SK-N-SH (cell line): ENCODE data around the gene PDGFC. TPM values are rescaled to one million over a fixed set of nuclear protein-coding genes. Genes with fewer than 3 reads are reported as not detected.

ENCODE experiments used
- CTCF ChIA-PET: fragments of 300-600, 350-600 bp; formaldehyde crosslinking; extraction: SDS; loops from one replicate; lab custom pipeline; 2021; lab: Yijun Ruan, JAX
- POLR2A ChIA-PET: fragments of 350-600 bp; sonication (Branson Sonifier 250); formaldehyde crosslinking; extraction: SDS; loops from one replicate; lab custom pipeline; 2020; ENCODE audit warnings: antibody characterized with exemption, inconsistent platforms; lab: Yijun Ruan, JAX
- DNase-seq: peaks from one replicate; pipeline ENCODE4 v3.0.0; 2012
- H2AFZ ChIP-seq: fragments of 200-600 bp; sonication (generic); 2 replicates; pipeline ENCODE4 v1.8.1; 2016; ENCODE audit warnings: antibody characterized with exemption, mild to moderate bottlenecking, low read depth
- H3F3A ChIP-seq: fragments of 200-600 bp; sonication (generic); replicated peaks from 2 replicates; pipeline ENCODE3; 2016; ENCODE audit warnings: antibody characterized with exemption, mild to moderate bottlenecking; ENCODE audit not compliant: insufficient read depth
- H3K27ac ChIP-seq, 2 experiments: fragments of 200-500 bp in 1 of 2; fragments of 200-600 bp in 1 of 2; sonication (Bioruptor generic) in 1 of 2; sonication (generic), shearing (Covaris generic) in 1 of 2; 2 replicates each; pipeline versions ENCODE4 v1.5.1 to v1.6.1; 2014 to 2016; ENCODE audit warnings: low read depth in 2 of 2, inconsistent platforms in 1 of 2, low read length in 1 of 2, mild to moderate bottlenecking in 1 of 2, mixed read lengths in 1 of 2
- H3K27me3 ChIP-seq: fragments of 200-600 bp; sonication (generic), shearing (Covaris generic); 2 replicates; pipeline ENCODE4 v1.6.1; 2016; ENCODE audit warnings: mixed run types; ENCODE audit not compliant: insufficient read depth
- H3K36me3 ChIP-seq, 2 experiments: fragments of 200-500 bp in 1 of 2; fragments of 200-600 bp in 1 of 2; sonication (Bioruptor generic) in 1 of 2; sonication (generic) in 1 of 2; replicated peaks in 1 of 2; 2 replicates each; pipeline versions ENCODE3 to v1.5.1; 2014 to 2016; ENCODE audit warnings: low read length in 1 of 2, mild to moderate bottlenecking in 1 of 2; ENCODE audit not compliant: insufficient read depth in 2 of 2, control insufficient read depth in 1 of 2
- H3K4me1 ChIP-seq, 2 experiments: fragments of 200-500 bp in 1 of 2; fragments of 200-600 bp in 1 of 2; sonication (Bioruptor generic) in 1 of 2; sonication (generic), shearing (Covaris generic) in 1 of 2; 2 replicates each; pipeline versions ENCODE4 v1.5.1 to v1.6.1; 2014 to 2016; ENCODE audit warnings: low read depth in 1 of 2, low read length in 1 of 2, mixed run types in 1 of 2; ENCODE audit not compliant: insufficient read depth in 2 of 2, control insufficient read depth in 1 of 2
- H3K4me2 ChIP-seq: fragments of 200-600 bp; sonication (generic), shearing (Covaris generic); 2 replicates; pipeline ENCODE4 v1.6.1; 2017; ENCODE audit warnings: mixed run types
- H3K4me3 ChIP-seq, 2 experiments: fragments of 200-500 bp in 1 of 2; fragments of 200-600 bp in 1 of 2; sonication (Bioruptor generic) in 1 of 2; sonication (generic), shearing (Covaris generic) in 1 of 2; 2 replicates each; pipeline versions ENCODE4 v1.5.1 to v1.8.1; 2014 to 2016; ENCODE audit warnings: low read depth in 2 of 2, inconsistent platforms in 1 of 2, low read length in 1 of 2, mild to moderate bottlenecking in 1 of 2, mixed read lengths in 1 of 2, moderate library complexity in 1 of 2
- H3K79me2 ChIP-seq: fragments of 200-600 bp; sonication (generic); 2 replicates; pipeline ENCODE4 v1.8.1; 2017; ENCODE audit warnings: mild to moderate bottlenecking; ENCODE audit not compliant: insufficient read depth
- H3K9ac ChIP-seq: fragments of 200-600 bp; sonication (generic); 2 replicates; pipeline ENCODE4 v1.6.1; 2017; ENCODE audit warnings: mixed run types
- H3K9me2 ChIP-seq: fragments of 200-600 bp; sonication (generic); 2 replicates; pipeline ENCODE4 v1.6.1; 2017; ENCODE audit warnings: mixed run types
- H3K9me3 ChIP-seq: fragments of 200-600 bp; sonication (generic); 2 replicates; pipeline ENCODE4 v1.6.1; 2017; ENCODE audit warnings: mixed run types, mild to moderate bottlenecking, moderate library complexity
- H4K20me1 ChIP-seq: fragments of 200-600 bp; sonication (generic); 2 replicates; pipeline ENCODE4 v1.6.1; 2017; ENCODE audit warnings: mild to moderate bottlenecking, mixed run types; ENCODE audit not compliant: insufficient read depth
- CHD2 ChIP-seq: fragments of 150-350 bp; IDR thresholded peaks from 2 replicates; pipeline ENCODE4 v1.6.1; 2018; ENCODE audit warnings: low read length; ENCODE audit not compliant: partially characterized antibody
- ELF1 ChIP-seq: IDR thresholded peaks from 2 replicates; pipeline ENCODE4 v1.4.0; 2012
- FOXJ3 ChIP-seq: sonication (generic); formaldehyde crosslinking; IDR thresholded peaks from 2 replicates; pipeline ENCODE4 v1.5.1; 2020; ENCODE audit warnings: mild to moderate bottlenecking, missing genetic modification reagents
- FOXM1 ChIP-seq: IDR thresholded peaks from 2 replicates; pipeline ENCODE4 v1.4.0; 2012; ENCODE audit warnings: low read depth, mild to moderate bottlenecking
- GABPA ChIP-seq: IDR thresholded peaks from 2 replicates; pipeline ENCODE4 v1.4.0; 2012; ENCODE audit warnings: low read depth, mild to moderate bottlenecking
- GATA2 ChIP-seq: sonication (generic); formaldehyde crosslinking; IDR thresholded peaks from 2 replicates; pipeline ENCODE4 v1.5.0; 2020; ENCODE audit warnings: mild to moderate bottlenecking, missing genetic modification reagents
- POLR2AphosphoS5 ChIP-seq: IDR thresholded peaks from 2 replicates; pipeline ENCODE4 v1.6.1; 2012; ENCODE audit warnings: low read depth, low read length
- RCOR1 ChIP-seq: fragments of 150-350 bp; IDR thresholded peaks from 2 replicates; pipeline ENCODE4 v1.6.1; 2017; ENCODE audit warnings: antibody characterized with exemption, low read length
- RFX5 ChIP-seq: IDR thresholded peaks from 2 replicates; pipeline ENCODE4 v1.6.1; 2012; ENCODE audit warnings: mild to moderate bottlenecking, improper control_type of control experiment, low read length
- RXRA ChIP-seq: IDR thresholded peaks from 2 replicates; pipeline ENCODE4 v1.4.0; 2012; ENCODE audit warnings: low read depth, mild to moderate bottlenecking, borderline replicate concordance
- TAF1 ChIP-seq: IDR thresholded peaks from 2 replicates; pipeline ENCODE4 v1.6.1; 2012; ENCODE audit warnings: low read depth, mild to moderate bottlenecking, low read length, moderate library complexity, borderline replicate concordance
- WGBS: methylation state at CpG from one replicate; pipeline ENCODE4 v1.1.6; 2017; ENCODE audit warnings: low lambda C conversion rate; 5-methylcytosine and 5-hydroxymethylcytosine counted together
- polyA plus RNA-seq, 3 experiments: library from polyadenylated mRNA; depleted of rRNA; stranded (reverse); fragments of >200 nt; gene quantifications; 2 replicates each; pipeline ENCODE4 v1.2.3, GENCODE V29; 2012
- TF ChIP-seq, protein P1 (sequence below): IDR thresholded peaks from 2 replicates; pipeline ENCODE4 v1.4.0; 2012; ENCODE audit warnings: low read depth, borderline replicate concordance
- TF ChIP-seq, protein P2 (sequence below): IDR thresholded peaks from 2 replicates; pipeline ENCODE4 v1.6.1; 2012; ENCODE audit warnings: mild to moderate bottlenecking, low read depth, low read length, moderate library complexity
- TF ChIP-seq, protein P3 (sequence below): IDR thresholded peaks from 2 replicates; pipeline ENCODE4; 2012
- TF ChIP-seq, protein P4 (sequence below): IDR thresholded peaks from 2 replicates; pipeline ENCODE4 v1.4.0; 2012; ENCODE audit warnings: low read depth, borderline replicate concordance
- TF ChIP-seq, protein P5 (sequence below): fragments of 200-600 bp; sonication (generic); IDR thresholded peaks from 2 replicates; pipeline ENCODE4 v1.6.1; 2017; ENCODE audit warnings: antibody characterized with exemption, mild to moderate bottlenecking, moderate library complexity

Gene PDGFC
- polyA plus RNA-seq, 1 of the 3 experiments (the other 2 are of a cell fraction), result 29.8 TPM

DNA sequence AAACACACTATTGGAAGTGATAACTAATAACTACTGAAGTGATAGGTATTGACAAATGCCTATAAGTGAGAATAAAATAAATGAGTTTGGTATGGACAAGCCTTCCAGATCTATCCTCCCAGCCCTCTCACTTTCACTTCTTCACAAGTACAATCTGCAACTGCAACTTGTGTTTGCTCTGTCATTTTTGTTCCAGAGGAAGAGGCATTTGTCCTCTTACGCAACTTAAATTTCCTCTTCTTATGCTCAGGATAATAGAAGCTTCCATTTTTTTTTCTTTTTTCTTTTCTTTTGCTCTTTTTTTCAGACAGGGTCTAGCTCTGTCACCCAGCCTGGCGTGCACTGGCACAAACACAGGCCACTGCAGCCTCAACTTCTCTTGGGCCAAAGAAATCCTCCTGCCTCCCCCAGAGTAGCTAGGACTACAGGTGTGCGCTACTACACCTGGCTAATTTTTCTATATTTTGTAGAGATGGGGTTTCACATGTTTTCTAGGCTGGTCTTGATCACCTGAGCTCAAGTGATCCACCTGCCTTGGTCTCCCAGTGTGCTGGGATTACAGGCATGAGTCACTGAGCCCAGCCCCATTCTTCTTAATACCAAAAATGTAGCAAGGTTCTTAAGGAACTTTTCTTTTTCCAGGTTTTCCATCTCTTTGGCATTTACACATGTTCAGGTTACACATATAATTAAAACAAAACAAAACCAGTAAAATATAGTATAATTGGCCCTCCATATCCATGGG, 73.1 kb downstream of the PDGFC start:
- H3K79me2 ChIP-seq, result peaks cover 93% of the 10 kb centered on the region
- no peak overlapping the region for H3K4me2 ChIP-seq
- TF ChIP-seq TAF1 (no peak), ELF1 (no peak), FOXJ3 (no peak), RCOR1 (no peak), FOXM1 (no peak), POLR2AphosphoS5 (no peak), CHD2 (no peak)
- TF ChIP-seq, protein P1, sequence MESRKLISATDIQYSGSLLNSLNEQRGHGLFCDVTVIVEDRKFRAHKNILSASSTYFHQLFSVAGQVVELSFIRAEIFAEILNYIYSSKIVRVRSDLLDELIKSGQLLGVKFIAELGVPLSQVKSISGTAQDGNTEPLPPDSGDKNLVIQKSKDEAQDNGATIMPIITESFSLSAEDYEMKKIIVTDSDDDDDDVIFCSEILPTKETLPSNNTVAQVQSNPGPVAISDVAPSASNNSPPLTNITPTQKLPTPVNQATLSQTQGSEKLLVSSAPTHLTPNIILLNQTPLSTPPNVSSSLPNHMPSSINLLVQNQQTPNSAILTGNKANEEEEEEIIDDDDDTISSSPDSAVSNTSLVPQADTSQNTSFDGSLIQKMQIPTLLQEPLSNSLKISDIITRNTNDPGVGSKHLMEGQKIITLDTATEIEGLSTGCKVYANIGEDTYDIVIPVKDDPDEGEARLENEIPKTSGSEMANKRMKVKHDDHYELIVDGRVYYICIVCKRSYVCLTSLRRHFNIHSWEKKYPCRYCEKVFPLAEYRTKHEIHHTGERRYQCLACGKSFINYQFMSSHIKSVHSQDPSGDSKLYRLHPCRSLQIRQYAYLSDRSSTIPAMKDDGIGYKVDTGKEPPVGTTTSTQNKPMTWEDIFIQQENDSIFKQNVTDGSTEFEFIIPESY, result no peak
- TF ChIP-seq, protein P2, sequence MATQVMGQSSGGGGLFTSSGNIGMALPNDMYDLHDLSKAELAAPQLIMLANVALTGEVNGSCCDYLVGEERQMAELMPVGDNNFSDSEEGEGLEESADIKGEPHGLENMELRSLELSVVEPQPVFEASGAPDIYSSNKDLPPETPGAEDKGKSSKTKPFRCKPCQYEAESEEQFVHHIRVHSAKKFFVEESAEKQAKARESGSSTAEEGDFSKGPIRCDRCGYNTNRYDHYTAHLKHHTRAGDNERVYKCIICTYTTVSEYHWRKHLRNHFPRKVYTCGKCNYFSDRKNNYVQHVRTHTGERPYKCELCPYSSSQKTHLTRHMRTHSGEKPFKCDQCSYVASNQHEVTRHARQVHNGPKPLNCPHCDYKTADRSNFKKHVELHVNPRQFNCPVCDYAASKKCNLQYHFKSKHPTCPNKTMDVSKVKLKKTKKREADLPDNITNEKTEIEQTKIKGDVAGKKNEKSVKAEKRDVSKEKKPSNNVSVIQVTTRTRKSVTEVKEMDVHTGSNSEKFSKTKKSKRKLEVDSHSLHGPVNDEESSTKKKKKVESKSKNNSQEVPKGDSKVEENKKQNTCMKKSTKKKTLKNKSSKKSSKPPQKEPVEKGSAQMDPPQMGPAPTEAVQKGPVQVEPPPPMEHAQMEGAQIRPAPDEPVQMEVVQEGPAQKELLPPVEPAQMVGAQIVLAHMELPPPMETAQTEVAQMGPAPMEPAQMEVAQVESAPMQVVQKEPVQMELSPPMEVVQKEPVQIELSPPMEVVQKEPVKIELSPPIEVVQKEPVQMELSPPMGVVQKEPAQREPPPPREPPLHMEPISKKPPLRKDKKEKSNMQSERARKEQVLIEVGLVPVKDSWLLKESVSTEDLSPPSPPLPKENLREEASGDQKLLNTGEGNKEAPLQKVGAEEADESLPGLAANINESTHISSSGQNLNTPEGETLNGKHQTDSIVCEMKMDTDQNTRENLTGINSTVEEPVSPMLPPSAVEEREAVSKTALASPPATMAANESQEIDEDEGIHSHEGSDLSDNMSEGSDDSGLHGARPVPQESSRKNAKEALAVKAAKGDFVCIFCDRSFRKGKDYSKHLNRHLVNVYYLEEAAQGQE, result no peak
- peaks cover 0 to 6% of the 10 kb centered on the region in 2 experiments; a peak in 2 of 4 replicates for H3K4me1 ChIP-seq
- no peak overlapping the region for H3K27ac ChIP-seq
- H3K9me2 ChIP-seq, result no peaks in the 10 kb centered on the region
- ChIA-PET POLR2A (no interaction called here), CTCF (no interaction called here)
- H3K4me3 ChIP-seq, result no peak overlapping the region
- no peaks in the 10 kb centered on the region for H3K9me3 ChIP-seq
- no peak overlapping the region for H3K9ac ChIP-seq
- WGBS, result 70% methylated on average over 3 of the region's 3 CpGs
- H4K20me1 ChIP-seq, result no peaks in the 10 kb centered on the region; the same call in 1 of the 2 replicates
- no peak for DNase-seq
- no peaks in the 10 kb centered on the region for H3K36me3 ChIP-seq
- no peak overlapping the region for H2AFZ ChIP-seq
- H3K27me3 ChIP-seq, result no peaks in the 10 kb centered on the region
- H3F3A ChIP-seq, result peaks cover 9% of the 10 kb centered on the region

DNA sequence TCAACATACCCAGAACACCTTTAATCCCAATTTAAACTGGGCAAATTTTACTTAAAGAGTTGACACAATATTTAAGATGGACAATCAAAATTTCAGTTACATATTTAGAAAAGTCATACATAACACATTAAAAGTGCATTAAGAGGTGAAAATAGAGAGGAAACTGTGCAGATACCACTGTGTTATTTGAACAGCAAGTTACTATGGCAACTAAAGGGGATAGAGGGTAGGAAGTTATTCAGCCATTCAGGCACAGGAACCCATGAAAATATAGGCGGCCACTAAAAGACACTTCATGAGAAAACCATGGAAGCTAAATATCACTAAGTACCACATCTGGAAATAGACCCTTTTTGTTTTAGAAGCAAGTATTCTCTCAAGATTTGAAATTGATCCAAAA, 75.1 kb downstream of the PDGFC start:
- Histone ChIP-seq H3K27me3 (no peaks in the 10 kb centered on the region), H2AFZ (no peak overlapping the region), H3K36me3 (no peaks in the 10 kb centered on the region), H3K4me2 (no peak overlapping the region), H3K4me3 (no peak overlapping the region), H3K9ac (no peak overlapping the region), H3K79me2 (peaks cover 93% of the 10 kb centered on the region), H3K4me1 (peaks cover 0 to 19% of the 10 kb centered on the region in 2 experiments; a peak in 2 of 4 replicates), H4K20me1 (no peaks in the 10 kb centered on the region; the same call in 1 of the 2 replicates), H3K9me3 (no peaks in the 10 kb centered on the region), H3F3A (peaks cover 21% of the 10 kb centered on the region), H3K27ac (no peak overlapping the region), H3K9me2 (no peaks in the 10 kb centered on the region)
- WGBS, result 75% methylated on average over 1 of the region's 1 CpG
- CTCF ChIA-PET, result no interaction called here
- POLR2A ChIA-PET, result no interaction called here
- no peak for DNase-seq
- TF ChIP-seq, protein P3, sequence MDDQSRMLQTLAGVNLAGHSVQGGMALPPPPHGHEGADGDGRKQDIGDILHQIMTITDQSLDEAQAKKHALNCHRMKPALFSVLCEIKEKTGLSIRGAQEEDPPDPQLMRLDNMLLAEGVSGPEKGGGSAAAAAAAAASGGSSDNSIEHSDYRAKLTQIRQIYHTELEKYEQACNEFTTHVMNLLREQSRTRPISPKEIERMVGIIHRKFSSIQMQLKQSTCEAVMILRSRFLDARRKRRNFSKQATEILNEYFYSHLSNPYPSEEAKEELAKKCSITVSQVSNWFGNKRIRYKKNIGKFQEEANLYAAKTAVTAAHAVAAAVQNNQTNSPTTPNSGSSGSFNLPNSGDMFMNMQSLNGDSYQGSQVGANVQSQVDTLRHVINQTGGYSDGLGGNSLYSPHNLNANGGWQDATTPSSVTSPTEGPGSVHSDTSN, result no peak
- TF ChIP-seq CHD2, result no peak
- TF ChIP-seq, protein P4, sequence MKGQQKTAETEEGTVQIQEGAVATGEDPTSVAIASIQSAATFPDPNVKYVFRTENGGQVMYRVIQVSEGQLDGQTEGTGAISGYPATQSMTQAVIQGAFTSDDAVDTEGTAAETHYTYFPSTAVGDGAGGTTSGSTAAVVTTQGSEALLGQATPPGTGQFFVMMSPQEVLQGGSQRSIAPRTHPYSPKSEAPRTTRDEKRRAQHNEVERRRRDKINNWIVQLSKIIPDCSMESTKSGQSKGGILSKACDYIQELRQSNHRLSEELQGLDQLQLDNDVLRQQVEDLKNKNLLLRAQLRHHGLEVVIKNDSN, result no peak
- no peak for TF ChIP-seq RXRA
- TF ChIP-seq RCOR1, result no peak
- TF ChIP-seq GABPA, result no peak
- TF ChIP-seq TAF1, result no peak
- TF ChIP-seq, protein P5, sequence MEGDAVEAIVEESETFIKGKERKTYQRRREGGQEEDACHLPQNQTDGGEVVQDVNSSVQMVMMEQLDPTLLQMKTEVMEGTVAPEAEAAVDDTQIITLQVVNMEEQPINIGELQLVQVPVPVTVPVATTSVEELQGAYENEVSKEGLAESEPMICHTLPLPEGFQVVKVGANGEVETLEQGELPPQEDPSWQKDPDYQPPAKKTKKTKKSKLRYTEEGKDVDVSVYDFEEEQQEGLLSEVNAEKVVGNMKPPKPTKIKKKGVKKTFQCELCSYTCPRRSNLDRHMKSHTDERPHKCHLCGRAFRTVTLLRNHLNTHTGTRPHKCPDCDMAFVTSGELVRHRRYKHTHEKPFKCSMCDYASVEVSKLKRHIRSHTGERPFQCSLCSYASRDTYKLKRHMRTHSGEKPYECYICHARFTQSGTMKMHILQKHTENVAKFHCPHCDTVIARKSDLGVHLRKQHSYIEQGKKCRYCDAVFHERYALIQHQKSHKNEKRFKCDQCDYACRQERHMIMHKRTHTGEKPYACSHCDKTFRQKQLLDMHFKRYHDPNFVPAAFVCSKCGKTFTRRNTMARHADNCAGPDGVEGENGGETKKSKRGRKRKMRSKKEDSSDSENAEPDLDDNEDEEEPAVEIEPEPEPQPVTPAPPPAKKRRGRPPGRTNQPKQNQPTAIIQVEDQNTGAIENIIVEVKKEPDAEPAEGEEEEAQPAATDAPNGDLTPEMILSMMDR, result no peak
- no peak for TF ChIP-seq GATA2 (CRISPR knock-in tag)
- no peak for TF ChIP-seq RFX5
